ENCODE data around the gene CEACAM20.
A peak's percentile ranks its signal among the peaks of the same experiment; 100 is the strongest.
"Not testable (repeated sequence)": the region's sequence is repeated elsewhere in the genome, so short reads cannot be mapped to it uniquely, and the experiment has no call there.

CEACAM20 gene

GRCh38 chr19:44498988-44499387, 30.5 kb downstream of the CEACAM20 start:
- Histone ChIP-seq H3K4me3 (replicated peaks; ENCODE audit: insufficient read depth, low read length) (no peak overlapping the region), H3K27ac (replicated peaks) (no peak overlapping the region), H3K27me3 (ENCODE audit: insufficient read depth, poor library complexity, severe bottlenecking) (no peaks in the 10 kb centered on the region)
- TF ChIP-seq CTCF (IDR thresholded peaks at IDR 0.05; ENCODE audit: insufficient read depth, low read length) (no peak), POLR2AphosphoS5 (IDR thresholded peaks at IDR 0.05; ENCODE audit: low read depth) (no peak), GABPA (IDR thresholded peaks at IDR 0.05; ENCODE audit: low read depth) (no peak), REST (IDR thresholded peaks at IDR 0.05; ENCODE audit: insufficient replicate concordance, low read depth) (no peak), SPI1 (IDR thresholded peaks at IDR 0.05; ENCODE audit: borderline replicate concordance, low read depth) (no peak)
- no peak for DNase-seq (ENCODE audit: low read depth in 1 of 2, low spot score in 1 of 2)

- no peak for DNase-seq (ENCODE audit: low read depth in 1 of 2, low spot score in 1 of 2)
- Histone ChIP-seq H3K4me3 (replicated peaks; ENCODE audit: insufficient read depth, low read length) (no peak overlapping the region), H3K27me3 (ENCODE audit: insufficient read depth, poor library complexity, severe bottlenecking) (no peaks in the 10 kb centered on the region), H3K27ac (replicated peaks) (no peak overlapping the region)
- TF ChIP-seq POLR2AphosphoS5 (IDR thresholded peaks at IDR 0.05; ENCODE audit: low read depth) (no peak), GABPA (IDR thresholded peaks at IDR 0.05; ENCODE audit: low read depth) (no peak), REST (IDR thresholded peaks at IDR 0.05; ENCODE audit: insufficient replicate concordance, low read depth) (no peak), CTCF (IDR thresholded peaks at IDR 0.05; ENCODE audit: insufficient read depth, low read length) (no peak), SPI1 (IDR thresholded peaks at IDR 0.05; ENCODE audit: borderline replicate concordance, low read depth) (no peak)
Observed at GRCh38 chr19:44496711-44497110, 32.8 kb downstream of the CEACAM20 start.

DNA sequence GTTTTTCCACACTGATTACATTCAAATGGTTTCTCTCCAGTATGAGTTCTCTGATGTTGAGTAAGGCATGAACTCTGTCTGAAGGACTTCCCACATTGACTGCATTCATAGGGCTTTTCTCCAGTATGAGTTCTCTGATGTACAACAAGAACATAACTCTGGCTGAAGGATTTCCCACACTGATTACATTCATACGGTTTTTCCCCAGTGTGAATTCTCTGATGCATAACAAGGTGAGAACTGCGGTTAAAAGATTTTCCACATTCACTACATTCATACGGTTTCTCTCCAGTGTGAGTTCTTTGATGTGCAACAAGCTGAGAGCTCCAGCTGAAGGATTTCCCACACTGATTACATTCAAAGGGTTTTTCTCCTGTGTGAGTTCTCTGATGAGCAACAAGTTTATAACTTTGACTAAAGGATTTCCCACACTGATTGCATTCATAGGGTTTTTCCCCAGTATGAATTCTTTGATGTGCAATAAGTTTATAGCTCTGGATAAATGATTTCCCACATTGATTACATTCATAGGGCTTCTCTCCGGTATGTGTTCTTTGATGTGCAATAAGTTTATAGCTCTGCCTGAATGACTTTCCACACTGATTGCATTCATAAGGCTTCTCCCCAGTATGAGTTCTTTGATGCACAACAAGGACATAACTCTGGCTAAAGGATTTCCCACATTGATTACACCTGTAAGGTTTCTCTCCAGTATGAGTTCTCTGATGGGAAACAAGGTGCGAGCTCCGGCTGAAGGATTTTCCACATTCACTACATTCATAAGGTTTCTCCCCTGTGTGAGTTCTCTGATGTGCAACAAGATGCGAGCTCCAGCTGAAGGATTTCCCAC, 52.7 kb downstream of the CEACAM20 start:
- H3K27me3 ChIP-seq (ENCODE audit: insufficient read depth, poor library complexity, severe bottlenecking), result no peaks in the 10 kb centered on the region
- no peak overlapping the region for H3K27ac ChIP-seq (replicated peaks)
- H3K4me3 ChIP-seq (replicated peaks; ENCODE audit: insufficient read depth, low read length), result no peak overlapping the region
- TF ChIP-seq POLR2AphosphoS5 (IDR thresholded peaks at IDR 0.05; ENCODE audit: low read depth) (0 out of 2 replicates have a peak, but pooled peaks have one; percentile 38), CTCF (IDR thresholded peaks at IDR 0.05; ENCODE audit: insufficient read depth, low read length) (no peak)
- no peak for DNase-seq (ENCODE audit: low read depth in 1 of 2, low spot score in 1 of 2)

- DNase-seq (ENCODE audit: low read depth in 1 of 2, low spot score in 1 of 2); H3K27me3 ChIP-seq (ENCODE audit: insufficient read depth, poor library complexity, severe bottlenecking): not testable (repeated sequence)
Observed at GRCh38 chr19:44468730-44469129, 60.7 kb downstream of the CEACAM20 start.

DNA sequence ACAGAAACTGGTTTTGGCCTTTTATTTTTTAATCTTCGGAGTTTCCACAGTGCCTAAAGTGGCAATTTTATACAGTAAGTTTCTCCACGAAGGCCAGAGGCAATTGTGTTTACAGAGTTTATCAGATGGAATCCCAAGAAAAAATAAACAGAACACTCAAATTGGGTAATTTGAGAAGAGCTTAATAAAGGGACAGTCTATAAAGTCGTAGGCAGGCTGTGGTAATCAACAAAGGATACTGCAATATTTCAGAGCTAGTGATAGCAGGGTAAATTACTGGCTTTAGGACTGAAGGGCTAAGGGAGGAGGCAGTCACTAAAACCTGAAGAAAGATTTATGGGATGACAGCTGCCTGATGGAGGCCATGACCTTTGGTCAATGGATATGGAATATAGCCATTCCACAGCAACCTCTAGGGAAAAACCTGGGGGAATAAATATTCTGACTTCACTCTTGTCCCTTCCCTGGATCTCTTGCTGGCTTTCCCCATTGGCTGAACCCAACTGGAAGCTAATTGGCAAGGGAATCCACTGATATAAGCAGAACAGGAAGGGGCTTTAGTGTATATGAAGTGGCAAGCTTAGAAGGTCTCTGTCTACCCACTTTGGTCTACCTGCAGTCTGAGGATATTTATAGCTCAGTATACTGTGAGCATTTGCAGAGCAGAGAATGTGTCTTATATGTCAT, 66.7 kb downstream of the CEACAM20 start:
- H3K27ac ChIP-seq (replicated peaks); H3K4me3 ChIP-seq (replicated peaks; ENCODE audit: insufficient read depth, low read length); DNase-seq (ENCODE audit: low read depth in 1 of 2, low spot score in 1 of 2); H3K27me3 ChIP-seq (ENCODE audit: insufficient read depth, poor library complexity, severe bottlenecking): not testable (repeated sequence)

More at GRCh38 chr19:44468730-44469129, 60.7 kb downstream of the CEACAM20 start:
- not testable (repeated sequence) for H3K4me3 ChIP-seq (replicated peaks; ENCODE audit: insufficient read depth, low read length); H3K27ac ChIP-seq (replicated peaks)

Measured in HL-60 (cell line).